Thymus (tissue), 11 donors: ENCODE results near the gene KRT76. TPM values are rescaled to one million over a fixed set of nuclear protein-coding genes. Genes with fewer than 3 reads are reported as not detected.

ENCODE experiments used
- DNase-seq, 9 donors: peaks; one replicate each; pipeline ENCODE4 v3.0.0-alpha.2; 2013; ENCODE audit warnings: low spot score in 9 of 9, low read depth in 6 of 9, missing footprints in 1 of 9
- H3K27ac ChIP-seq, 2 donors: one replicate each; pipeline ENCODE4 v1.5.1; 2013; ENCODE audit warnings: control low read depth in 1 of 2, low read depth in 1 of 2, low read length in 1 of 2, mild to moderate bottlenecking in 1 of 2, moderate library complexity in 1 of 2
- H3K27me3 ChIP-seq, 2 donors: one replicate each; pipeline ENCODE4 v1.5.1; 2013; ENCODE audit warnings: low read length in 1 of 2; ENCODE audit not compliant: control insufficient read depth in 2 of 2, insufficient read depth in 1 of 2
- H3K36me3 ChIP-seq, 2 donors: one replicate each; pipeline ENCODE4 v1.5.1; 2013; ENCODE audit warnings: low read length in 1 of 2, mild to moderate bottlenecking in 1 of 2, moderate library complexity in 1 of 2; ENCODE audit not compliant: control insufficient read depth in 2 of 2, insufficient read depth in 2 of 2
- H3K4me1 ChIP-seq, 2 donors: one replicate each; pipeline ENCODE4 v1.5.1; 2013; ENCODE audit warnings: low read length in 2 of 2; ENCODE audit not compliant: control insufficient read depth in 2 of 2, insufficient read depth in 2 of 2
- H3K4me3 ChIP-seq, 2 donors: one replicate each; pipeline ENCODE4 v1.5.1; 2013; ENCODE audit warnings: low read length in 2 of 2, control low read depth in 1 of 2, mild to moderate bottlenecking in 1 of 2
- H3K9me3 ChIP-seq, 2 donors: one replicate each; pipeline ENCODE4 v1.5.1; 2013; ENCODE audit warnings: low read length in 1 of 2, mild to moderate bottlenecking in 1 of 2; ENCODE audit not compliant: control insufficient read depth in 2 of 2, insufficient read depth in 1 of 2
- WGBS: extraction: QIAGEN DNeasy Blood & Tissue Kit; methylation state at CpG from one replicate; pipeline ENCODE4 v1.1.7; 2013; 5-methylcytosine and 5-hydroxymethylcytosine counted together
- polyA plus RNA-seq: library from polyadenylated mRNA; stranded (reverse); fragments of 200-250 nt; gene quantifications from one replicate; pipeline ENCODE4 v1.2.3, GENCODE V29; 2013
- total RNA-seq: library from RNA; stranded (reverse); fragments of 120-200 nt; gene quantifications from one replicate; pipeline ENCODE4 v1.2.4, GENCODE V29; 2013
- donor health status: healthy.

KRT76 gene
- total and polyA plus RNA-seq, 2 donors: 0.14 to 0.91 TPM

DNA sequence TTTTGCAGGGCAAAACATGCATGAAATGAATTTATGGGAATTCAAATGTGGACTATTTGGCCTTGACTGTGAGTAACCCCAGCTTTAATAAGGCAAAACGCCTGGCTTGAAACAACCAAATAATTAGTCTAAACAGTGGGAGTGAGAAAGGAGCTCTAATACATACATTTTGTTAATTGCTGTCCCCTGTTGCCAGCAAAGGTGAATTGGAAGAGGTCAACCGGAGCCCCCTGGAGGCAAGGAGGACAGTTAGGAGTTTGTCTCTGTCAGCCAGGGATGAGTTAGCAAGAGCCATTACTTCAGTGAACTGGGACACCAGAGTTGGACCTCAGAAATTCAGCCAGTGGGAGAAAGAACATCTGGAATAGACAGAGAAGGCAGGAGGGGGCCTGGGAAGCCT, 17.4 kb downstream of the KRT76 start:
- 67% methylated on average over 2 of the region's 2 CpGs for WGBS
- H3K27ac ChIP-seq: no peak overlapping the region

GRCh38 chr12:52759218-52759617, 17.9 kb downstream of the KRT76 start:
- WGBS: 61% methylated on average over 2 of the region's 2 CpGs
- no peak overlapping the region for H3K4me3 ChIP-seq

More for the DNA sequence above, 17.4 kb downstream of the KRT76 start:
- Histone ChIP-seq H3K4me3 (no peak overlapping the region), H3K4me1 (no peaks in the 10 kb centered on the region), H3K27me3 (no peaks in the 10 kb centered on the region), H3K36me3 (no peaks in the 10 kb centered on the region), H3K9me3 (peaks cover 1 to 9% of the 10 kb centered on the region in 2 donors)
- no peak for DNase-seq

GRCh38 chr12:52757449-52758176, 19.5 kb downstream of the KRT76 start:
- no peak for DNase-seq
- no peaks in the 10 kb centered on the region for H3K27me3 ChIP-seq
- H3K4me3 ChIP-seq: no peak overlapping the region
- no peaks in the 10 kb centered on the region for H3K36me3 ChIP-seq
- no peaks in the 10 kb centered on the region for H3K4me1 ChIP-seq
- peaks cover 1 to 9% of the 10 kb centered on the region in 2 donors for H3K9me3 ChIP-seq
- 46% methylated on average over 1 of the region's 1 CpG for WGBS
- H3K27ac ChIP-seq: no peak overlapping the region

More at GRCh38 chr12:52759218-52759617, 17.9 kb downstream of the KRT76 start:
- Histone ChIP-seq H3K27me3 (no peaks in the 10 kb centered on the region), H3K36me3 (no peaks in the 10 kb centered on the region), H3K4me1 (no peaks in the 10 kb centered on the region), H3K27ac (no peak overlapping the region), H3K9me3 (peaks cover 1 to 9% of the 10 kb centered on the region in 2 donors)
- no peak for DNase-seq

DNA sequence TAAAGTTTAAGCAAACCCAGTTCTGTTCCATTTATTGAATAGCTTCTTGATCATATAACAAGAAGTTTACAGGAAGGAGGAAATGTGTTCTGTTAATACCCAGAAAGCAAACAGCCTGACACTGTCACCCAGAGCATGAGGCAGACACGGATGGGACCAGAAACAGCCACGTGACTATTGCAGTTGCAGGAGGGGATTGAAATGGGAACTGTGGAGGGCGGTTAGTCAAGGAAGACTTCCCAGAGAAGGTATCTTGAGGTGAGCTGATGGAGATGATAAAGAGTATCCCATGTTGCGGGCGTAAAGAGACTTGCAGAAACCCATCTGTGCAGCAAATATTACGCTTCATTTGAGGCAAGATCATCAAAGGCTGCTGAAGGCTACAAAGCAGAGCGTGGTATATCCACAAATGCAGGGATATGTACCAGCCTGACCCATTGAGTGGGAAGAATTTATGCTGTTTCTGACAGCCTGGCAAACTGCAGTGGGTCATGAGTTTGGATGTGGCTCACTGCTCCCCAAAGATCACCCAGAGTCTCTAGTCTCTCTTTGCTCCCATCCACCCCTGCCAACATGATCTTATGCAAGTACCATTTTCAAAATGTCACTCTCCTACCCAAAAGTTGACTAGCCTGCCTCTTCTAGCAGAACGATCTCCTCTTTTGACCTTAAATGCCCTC, 20.7 kb downstream of the KRT76 start:
- Histone ChIP-seq H3K27ac (no peak overlapping the region), H3K9me3 (peaks cover 1 to 9% of the 10 kb centered on the region in 2 donors), H3K36me3 (no peaks in the 10 kb centered on the region), H3K4me3 (no peak overlapping the region), H3K27me3 (no peaks in the 10 kb centered on the region), H3K4me1 (no peaks in the 10 kb centered on the region)
- DNase-seq: no peak
- 83% methylated on average over 8 of the region's 8 CpGs for WGBS

DNA sequence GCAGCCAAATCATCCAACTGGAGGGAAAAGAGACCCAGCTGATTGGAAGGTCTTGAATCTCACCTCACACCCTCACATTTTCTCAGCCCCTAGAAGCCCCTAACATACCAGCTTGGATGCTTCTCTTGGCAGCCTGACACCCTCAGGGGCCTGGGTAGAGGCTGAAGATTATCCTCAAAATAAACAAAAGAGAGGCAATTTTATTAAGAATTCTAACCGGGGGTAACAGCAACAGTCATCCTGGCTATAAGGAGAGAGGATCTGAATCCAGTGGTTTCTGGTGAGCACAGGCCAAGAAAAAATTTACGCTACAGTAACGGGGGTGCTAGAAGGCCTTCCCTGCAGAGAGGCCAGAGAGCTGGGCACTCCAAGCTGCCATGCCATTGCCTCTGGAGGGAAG, 21.6 kb downstream of the KRT76 start:
- Histone ChIP-seq H3K4me3 (no peak overlapping the region), H3K36me3 (no peaks in the 10 kb centered on the region), H3K9me3 (peaks cover 0 to 6% of the 10 kb centered on the region in 2 donors), H3K4me1 (no peaks in the 10 kb centered on the region), H3K27me3 (no peaks in the 10 kb centered on the region), H3K27ac (no peak overlapping the region)
- WGBS: 97% methylated on average over 3 of the region's 3 CpGs
- DNase-seq: no peak

DNA sequence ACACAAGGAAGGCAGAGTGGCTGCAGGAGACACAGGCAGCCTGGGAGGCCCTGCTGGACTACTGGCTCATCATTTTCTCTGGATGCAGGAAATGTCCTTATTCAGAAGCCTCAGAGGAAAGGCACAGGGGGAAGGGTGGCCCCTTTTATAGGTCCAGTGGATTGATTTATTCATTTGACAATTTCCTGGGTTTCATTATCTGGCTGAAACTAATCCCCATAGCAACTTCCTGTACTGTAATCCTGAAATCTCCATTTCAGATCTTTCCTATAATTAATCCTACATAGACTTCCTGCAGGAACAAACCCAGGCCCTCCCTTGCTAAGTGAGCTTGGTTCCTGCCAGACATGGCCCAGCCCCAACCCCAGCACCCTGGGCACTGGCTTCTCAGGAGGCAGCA, 23.0 kb downstream of the KRT76 start:
- DNase-seq: no peak
- no peaks in the 10 kb centered on the region for H3K4me1 ChIP-seq
- H3K36me3 ChIP-seq: no peaks in the 10 kb centered on the region
- no peaks in the 10 kb centered on the region for H3K27me3 ChIP-seq
- H3K27ac ChIP-seq: no peak overlapping the region
- no peaks in the 10 kb centered on the region for H3K9me3 ChIP-seq
- no peak overlapping the region for H3K4me3 ChIP-seq

DNA sequence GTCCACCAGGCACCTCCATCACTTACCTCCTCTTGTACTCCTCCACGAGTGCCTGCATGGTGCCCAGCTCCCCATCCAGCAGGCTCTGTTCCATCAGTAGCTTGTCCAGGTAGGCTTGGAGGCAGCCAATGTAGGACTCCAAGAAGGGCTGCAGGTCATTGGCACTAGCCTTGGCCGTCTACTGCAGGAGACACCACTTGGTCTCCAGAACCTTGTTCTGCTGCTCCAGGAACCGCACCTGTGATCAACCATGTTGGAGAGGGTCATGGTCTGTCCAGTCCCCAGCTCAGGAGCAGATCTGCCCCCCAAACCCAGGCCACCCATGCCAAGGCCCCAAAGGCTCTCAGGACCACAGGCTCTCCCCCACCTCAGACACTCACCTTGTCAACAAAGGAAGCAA, 23.9 kb downstream of the KRT76 start:
- H3K36me3 ChIP-seq: no peaks in the 10 kb centered on the region
- H3K27ac ChIP-seq: no peak overlapping the region
- no peak for DNase-seq
- H3K4me1 ChIP-seq: peaks cover 0 to under 1% of the 10 kb centered on the region in 2 donors
- no peaks in the 10 kb centered on the region for H3K9me3 ChIP-seq
- H3K4me3 ChIP-seq: no peak overlapping the region
- no peaks in the 10 kb centered on the region for H3K27me3 ChIP-seq
- 92% methylated on average over 3 of the region's 3 CpGs for WGBS

DNA sequence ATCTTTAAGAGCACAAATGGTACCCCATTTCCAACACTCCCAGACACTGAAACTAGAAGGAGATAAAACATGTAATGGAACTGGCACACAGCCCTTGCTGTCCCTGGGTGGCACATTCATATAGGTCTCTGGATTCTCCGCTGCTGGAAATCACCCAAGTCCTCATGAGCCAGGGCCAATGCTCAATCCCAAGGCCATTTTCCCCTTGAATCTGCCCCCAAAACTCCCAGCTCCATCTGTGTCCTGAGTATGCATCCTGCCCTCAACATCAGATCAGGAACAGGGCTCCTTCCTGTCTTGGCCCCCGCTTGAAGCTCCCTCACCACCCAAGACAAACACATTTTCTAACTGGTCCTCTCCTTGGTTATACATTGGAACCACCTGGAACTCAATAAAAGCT, 24.6 kb downstream of the KRT76 start:
- no peaks in the 10 kb centered on the region for H3K9me3 ChIP-seq
- H3K27ac ChIP-seq: no peak overlapping the region
- peaks cover 0 to 2% of the 10 kb centered on the region in 2 donors for H3K4me1 ChIP-seq
- 89% methylated on average over 2 of the region's 2 CpGs for WGBS
- H3K27me3 ChIP-seq: no peaks in the 10 kb centered on the region
- no peaks in the 10 kb centered on the region for H3K36me3 ChIP-seq
- H3K4me3 ChIP-seq: no peak overlapping the region
- no peak for DNase-seq

- Histone ChIP-seq H3K4me3 (no peak overlapping the region), H3K36me3 (no peaks in the 10 kb centered on the region), H3K27me3 (no peaks in the 10 kb centered on the region), H3K4me1 (peaks cover 0 to 2% of the 10 kb centered on the region in 2 donors), H3K27ac (no peak overlapping the region), H3K9me3 (no peaks in the 10 kb centered on the region)
- DNase-seq: no peak
These were observed 25.4 kb downstream of the KRT76 start for GRCh38 chr12:52751795-52752194.
